NCI-H2171 (cell line): ENCODE measurements around the gene METTL4.

ENCODE experiments used
- DNase-seq: peaks from one replicate; lab custom pipeline; 2025; lab: John Stamatoyannopoulos, UW

The METTL4 gene, protein sequence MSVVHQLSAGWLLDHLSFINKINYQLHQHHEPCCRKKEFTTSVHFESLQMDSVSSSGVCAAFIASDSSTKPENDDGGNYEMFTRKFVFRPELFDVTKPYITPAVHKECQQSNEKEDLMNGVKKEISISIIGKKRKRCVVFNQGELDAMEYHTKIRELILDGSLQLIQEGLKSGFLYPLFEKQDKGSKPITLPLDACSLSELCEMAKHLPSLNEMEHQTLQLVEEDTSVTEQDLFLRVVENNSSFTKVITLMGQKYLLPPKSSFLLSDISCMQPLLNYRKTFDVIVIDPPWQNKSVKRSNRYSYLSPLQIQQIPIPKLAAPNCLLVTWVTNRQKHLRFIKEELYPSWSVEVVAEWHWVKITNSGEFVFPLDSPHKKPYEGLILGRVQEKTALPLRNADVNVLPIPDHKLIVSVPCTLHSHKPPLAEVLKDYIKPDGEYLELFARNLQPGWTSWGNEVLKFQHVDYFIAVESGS

DNA sequence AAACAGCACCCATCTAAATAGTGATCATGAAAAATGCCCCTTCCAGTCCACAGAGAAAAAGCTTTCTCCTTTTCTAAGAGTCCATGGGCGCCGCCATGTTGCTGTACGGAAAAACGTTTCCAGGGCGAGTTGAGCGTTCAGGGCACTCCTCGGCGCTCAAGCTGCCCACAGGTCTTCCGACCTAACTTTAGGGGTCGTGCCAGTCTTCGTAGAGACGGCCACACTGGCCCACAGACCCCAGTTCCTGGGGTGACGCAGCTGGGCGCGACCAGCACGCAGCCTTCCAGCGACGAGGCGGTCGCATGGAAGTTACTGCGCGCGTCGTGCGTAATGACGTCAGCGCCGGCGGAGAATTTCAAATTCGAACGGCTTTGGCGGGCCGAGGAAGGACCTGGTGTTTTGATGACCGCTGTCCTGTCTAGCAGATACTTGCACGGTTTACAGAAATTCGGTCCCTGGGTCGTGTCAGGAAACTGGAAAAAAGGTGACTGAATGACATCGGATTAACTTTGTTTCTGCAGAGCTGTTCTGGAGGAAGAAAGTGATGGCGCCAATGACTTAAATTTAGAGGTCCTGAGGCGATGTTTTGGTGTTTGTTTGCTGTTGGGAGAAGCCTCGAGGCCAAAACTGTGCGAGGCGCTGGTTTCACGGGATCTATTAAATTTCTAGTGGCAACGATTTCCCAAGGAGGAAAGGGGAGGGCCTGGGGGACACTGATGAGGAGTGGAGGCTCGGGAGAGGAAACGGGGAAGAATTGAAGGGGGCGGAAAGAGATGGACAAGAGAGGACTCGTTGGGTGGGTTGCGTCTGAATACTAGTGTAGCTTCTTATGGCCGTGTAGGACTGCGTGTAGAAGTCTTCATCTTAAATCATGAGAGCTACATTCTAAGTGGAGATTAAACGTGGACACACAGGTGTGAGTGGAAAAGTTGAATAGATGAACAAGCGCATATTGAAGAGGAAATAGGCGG, at the start of gene METTL4, which contains the start of gene NDC80:
Gene METTL4 (minus strand): TSS at position 306 of the 971 bp plus-strand sequence. CDS start 4,289 bp downstream, outside the sequence.
Gene NDC80 (plus strand): TSS at position 358 of the 971 bp plus-strand sequence. CDS start 1,429 bp downstream, outside the sequence.
- DNase-seq = peak; percentile 83

DNA sequence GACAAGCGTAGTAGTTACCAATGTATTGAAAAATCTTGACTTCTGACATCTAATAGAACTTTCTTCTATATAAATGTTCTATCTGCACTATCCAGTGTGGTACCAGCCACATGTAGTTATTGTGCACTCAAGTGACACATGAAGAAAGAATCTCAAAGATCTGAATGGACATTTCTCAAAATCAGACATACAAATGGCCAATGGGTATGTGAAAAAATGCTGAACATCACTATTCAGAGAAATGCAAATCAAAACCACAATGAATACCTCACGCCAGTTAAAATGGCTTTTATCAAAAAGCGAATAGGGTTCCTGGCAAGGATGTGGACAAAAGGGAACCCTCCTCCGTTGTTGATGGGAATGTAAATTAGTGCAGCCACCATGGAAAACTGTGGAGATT, 46.7 kb upstream of the METTL4 start:
- no peak for DNase-seq

DNA sequence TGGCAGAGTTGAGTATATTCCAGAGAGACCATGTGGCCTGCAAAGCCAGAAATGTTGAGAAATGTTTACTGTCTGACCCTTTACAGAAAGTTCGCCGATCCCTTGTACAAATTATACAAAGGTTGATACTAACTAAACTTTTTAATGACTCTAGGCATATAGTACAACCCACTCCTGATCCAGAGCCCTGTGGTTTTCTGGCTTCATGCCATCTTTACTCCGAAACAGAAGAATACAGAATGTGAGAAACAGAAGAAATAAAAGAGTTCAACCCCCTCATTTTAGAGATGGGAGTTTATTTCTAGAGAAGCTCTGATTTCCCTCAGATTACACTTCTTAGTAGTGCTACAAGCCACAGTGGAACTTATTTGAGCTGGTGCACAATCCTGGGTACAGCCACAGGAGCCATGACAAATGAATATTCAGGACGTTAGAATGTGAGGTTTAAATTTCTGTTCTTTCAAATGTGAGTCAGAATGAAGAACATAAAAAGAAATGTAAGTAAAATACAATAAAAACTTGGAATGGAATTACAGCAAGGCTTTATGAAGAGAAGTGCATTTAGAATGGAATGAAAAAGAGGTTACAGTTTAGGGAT, 46.2 kb upstream of the METTL4 start:
- DNase-seq = no peak

DNA sequence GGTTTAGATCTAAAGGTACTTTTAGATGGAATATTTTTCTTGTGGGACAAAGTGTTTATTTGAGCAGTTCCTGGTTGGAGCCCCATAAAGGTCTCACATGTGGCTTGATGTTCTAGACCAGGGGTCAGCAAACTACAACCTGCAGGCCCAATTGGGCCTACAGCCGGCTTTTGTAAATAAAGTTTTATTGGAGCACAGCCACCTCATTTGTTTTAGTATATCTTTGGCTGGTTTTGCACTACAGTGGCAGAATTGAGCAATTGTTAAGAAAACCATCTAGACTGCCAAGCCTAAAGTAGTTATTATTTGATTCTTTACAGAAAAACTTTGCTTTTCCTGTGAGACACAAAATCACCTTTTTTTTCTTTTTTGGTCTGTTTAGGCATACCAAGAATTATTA, 41.7 kb upstream of the METTL4 start:
- DNase-seq = no peak

DNA sequence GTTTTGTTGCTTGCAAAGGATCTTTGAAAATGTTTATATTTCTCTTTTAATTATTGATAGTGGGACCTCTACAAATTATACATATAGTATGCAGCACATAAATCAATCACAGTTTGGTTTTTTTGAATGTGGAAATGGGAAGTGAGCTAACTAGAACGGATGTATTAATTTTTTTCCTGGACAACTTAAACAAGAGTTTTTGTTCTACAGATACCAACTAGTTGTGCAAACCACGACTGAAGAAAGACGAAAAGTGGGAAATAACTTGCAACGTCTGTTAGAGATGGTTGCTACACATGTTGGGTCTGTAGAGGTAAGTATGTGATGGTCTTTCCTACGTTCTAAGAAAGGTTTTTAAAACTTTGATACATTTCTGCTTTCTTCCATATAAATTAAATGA, 39.2 kb upstream of the METTL4 start:
- no peak for DNase-seq

DNA sequence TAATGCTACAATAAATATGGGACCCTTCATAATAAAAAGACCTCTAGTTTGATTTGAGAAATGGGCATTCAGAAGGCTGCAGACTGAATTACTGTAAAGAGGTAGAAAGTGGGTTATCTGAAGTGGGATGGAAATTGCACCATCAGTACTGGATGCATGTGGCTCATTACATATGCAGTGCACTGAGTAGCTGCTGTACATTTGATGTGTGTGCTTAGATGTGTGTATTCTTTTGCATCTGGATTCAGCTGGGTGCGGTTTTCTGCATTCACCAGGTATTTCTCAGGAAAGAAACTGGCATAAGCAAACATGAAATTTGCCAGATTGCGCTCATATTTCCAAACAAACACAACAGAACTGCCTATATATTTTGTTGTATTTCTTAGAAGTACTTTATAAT, 38.3 kb upstream of the METTL4 start:
- no peak for DNase-seq

DNA sequence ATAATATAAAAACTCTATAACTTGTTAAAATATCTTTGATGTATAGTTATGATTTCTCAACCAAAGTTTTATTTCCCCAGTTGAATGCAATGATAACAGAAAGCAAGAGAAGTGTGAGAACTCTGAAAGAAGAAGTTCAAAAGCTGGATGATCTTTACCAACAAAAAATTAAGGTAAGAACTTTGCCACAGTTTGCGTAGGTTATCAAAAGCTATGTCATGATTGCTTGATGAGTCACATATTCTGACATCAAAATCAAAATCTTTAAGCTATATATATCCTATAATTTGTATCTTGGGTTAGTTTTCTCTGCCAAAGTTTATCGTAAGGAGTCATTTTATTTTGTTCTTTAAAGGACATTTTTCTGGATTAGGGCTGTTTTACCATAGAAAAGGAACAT, 35.0 kb upstream of the METTL4 start:
- DNase-seq = no peak

DNA sequence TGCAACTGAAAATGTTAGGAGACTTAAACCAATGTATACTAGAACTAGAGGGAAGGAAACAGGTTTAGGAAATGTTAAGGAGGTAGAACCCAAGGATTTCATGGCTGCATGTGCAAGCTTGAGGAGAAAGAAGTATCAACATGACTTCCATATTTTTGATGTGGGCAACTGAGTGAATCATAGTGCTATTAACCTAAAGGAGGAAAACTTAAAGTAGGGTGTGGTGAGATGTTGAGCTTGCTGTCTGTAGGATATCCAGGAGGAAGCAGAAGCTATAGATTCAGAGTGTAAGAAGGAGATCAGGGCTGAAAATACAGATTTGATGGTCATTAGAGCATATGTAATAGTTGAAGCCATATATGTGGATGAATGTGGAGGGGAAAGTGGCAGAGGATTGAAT, 31.5 kb upstream of the METTL4 start:
- DNase-seq = no peak

DNA sequence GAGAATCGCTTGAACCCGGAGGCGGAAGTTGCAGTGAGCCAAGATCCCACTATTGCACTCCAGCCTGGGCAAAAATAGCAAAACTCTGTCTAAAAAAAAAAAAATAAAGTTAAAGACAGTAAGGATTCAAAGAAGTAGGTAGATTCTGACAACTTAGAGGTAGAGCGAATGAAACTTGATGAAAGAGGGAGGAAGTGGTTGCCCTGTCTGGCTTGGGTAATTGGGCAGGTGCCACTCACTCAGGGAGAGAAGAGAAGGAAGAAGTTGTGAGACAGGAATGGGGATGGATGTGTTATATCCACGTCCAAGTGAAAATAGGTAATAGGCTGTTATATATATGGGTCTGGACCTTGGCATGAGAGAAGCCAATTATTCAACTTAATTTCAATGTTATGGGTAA, 26.3 kb upstream of the METTL4 start:
- DNase-seq = no peak

DNA sequence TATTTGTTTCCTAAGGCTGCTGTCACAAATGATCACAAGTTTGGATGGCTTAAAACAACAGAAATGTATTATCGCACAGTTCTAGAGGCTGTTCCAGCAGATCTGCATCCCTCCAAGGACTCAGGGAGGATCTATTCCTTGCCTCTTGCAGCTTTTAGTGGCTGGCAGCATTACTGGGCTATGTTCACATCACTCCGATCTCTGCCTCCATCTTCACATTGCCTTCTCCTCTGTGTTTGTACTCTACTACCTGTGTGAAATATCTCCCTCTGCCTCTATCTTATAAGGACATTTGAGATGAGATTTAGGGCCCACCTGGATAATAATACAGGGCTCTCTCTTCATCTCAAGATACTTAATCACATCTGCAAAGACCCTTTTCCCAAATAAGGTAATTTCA, 19.0 kb upstream of the METTL4 start:
- no peak for DNase-seq

DNA sequence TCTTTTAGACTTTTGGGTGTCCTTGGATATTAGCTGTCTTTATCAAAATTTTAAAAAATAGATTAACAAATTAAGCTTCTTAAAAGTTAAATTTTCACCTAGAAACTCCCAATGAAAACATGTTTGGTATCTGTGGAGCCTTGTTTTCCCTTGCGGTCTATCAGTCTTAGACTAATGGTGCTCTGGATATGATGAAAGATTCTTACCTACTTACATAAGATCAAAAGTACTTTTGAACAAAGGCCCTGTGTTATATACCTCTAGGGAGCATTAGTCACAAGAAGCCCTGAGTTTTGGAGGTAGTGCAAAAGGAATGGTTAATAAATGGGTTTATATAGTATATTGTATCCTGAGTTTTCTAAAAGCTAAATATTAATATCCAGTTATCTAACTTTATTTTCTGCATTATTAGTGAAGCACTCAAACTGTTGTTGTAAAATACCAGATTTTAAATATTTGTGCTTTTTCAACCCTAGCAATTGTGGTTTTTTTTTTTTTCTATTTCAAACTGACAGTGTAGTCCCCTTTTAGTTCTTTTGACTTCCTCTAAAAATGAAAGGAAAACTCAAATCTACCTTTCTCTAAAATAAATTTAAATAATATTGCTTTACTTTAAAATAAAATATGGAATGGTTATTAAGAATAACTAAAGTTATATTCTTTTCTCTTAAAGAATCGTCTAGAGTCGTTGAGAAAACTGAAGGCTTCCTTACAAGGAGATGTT, 18.2 kb upstream of the METTL4 start:
- no peak for DNase-seq

DNA sequence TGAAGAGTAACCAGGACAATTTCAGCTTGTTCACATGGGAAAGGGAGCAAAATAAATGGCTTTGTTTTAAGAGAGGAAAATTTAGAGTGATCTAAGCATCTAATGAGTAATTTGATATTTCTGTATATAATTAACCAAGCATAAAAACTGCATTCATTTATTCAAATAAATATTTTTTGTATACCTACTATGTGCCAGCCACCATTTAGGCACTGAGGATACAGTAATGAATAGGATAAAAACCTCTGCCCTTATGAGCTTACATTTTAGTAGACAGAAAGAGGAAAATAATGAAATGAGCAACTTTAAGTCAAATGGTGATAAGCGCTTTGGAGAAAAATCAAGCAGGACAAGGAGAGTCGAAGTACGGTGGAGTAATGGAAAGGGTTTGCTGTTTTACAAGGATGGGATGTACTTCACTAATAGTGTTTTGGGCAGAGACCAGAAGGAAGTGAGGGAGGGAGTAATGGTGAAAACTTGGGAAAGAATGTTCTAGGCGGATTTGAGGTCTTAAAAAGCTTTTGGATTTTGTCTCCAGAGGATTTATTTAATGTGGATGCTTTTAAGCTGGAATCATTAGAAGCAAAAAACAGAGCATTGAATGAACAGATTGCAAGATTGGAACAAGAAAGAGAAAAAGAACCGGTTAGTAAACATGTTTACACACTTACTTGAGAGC, 17.5 kb upstream of the METTL4 start:
- no peak for DNase-seq

DNA sequence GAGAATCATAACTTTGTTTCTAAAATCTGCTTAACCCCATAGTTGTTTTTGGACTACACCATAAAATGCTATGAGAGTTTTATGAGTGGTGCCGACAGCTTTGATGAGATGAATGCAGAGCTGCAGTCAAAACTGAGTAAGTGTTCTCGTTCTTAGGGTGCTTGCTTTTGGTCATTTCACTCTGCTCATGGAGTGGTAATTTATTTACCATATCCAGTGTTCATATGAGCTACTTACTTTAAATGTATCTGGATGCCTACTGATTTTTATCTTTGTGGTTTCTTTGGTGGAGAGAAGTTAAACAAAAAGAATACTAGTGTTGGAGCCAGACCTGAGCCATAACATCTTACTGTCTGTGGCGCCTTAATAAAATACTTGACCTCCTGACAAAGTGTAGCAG, 16.5 kb upstream of the METTL4 start:
- no peak for DNase-seq

DNA sequence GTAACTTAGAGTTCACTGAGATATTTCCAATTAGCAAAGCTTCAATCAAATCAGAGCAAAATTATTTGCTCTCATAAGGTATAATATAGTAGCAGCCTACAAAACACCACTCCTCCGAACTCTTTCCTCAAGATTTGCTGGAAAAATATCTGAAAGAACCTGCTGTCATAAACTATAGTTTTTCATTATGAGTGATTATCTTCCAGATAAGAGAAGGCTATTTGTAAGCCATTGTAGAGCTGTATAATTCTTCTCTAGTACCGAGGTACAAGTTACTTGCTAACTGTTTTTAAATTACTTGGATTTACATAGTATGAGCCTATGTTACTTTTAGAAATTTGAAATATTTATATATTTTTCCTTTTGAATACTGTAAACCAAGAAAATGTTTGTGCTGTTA, 2.1 kb upstream of the METTL4 start:
- no peak for DNase-seq

DNA sequence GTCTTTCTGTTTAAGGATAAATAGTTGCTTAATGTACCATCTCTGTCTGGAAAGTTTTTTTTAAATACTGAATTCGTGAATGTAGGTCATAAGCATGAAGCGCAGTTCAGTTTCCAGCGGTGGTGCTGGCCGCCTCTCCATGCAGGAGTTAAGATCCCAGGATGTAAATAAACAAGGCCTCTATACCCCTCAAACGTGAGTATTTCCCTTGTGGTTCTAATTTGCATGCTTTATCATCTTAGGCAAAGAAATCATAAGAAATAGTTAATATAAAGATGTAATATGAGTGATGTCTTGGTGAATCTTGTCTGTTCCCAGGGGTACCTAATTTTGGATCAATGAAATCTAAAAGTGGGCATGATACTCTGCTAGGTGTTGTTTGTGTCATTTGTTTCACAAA, 1.6 kb upstream of the METTL4 start:
- DNase-seq = no peak

DNA sequence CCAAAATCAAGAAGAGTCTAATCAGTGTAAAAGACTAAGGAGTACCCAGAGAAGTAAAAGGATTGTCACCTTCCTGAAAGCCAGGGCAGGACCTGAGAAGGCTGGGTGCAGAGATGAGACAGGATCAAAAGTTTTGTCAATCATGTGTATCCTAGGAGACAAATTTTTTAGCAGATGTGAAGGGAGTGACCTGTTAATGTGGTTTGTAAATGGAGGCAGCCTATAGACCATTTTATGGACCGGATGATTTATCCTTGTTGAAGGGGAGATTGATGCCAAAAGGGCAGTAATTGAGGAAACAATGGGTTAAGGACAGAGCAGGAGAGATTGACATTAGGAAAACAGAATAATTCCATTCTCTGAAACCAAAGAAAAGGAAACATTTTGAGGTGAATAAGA, 865 bp upstream of the METTL4 start:
- DNase-seq = no peak

DNA sequence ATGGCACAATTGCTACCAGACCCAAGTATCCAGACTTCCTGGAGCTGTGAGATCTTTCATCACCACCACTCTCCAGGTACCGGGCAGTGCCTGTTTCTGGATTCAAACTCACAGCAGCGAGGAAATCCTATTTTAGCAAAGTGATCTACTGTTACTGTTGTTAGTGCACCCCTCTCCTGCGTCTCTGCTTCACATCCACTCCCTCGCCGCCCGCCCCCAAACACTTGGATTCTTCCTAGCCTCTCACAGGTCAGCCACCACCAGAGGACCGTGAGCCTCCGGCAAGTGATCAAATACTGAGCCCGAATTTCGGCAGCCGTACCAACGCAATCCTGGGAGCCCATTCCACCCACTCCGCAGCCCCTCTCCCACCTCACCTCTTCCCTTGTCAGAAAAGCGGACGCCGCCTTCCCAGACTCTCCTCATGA, 519 bp downstream of the METTL4 start:
- DNase-seq = peak; percentile 24

DNA sequence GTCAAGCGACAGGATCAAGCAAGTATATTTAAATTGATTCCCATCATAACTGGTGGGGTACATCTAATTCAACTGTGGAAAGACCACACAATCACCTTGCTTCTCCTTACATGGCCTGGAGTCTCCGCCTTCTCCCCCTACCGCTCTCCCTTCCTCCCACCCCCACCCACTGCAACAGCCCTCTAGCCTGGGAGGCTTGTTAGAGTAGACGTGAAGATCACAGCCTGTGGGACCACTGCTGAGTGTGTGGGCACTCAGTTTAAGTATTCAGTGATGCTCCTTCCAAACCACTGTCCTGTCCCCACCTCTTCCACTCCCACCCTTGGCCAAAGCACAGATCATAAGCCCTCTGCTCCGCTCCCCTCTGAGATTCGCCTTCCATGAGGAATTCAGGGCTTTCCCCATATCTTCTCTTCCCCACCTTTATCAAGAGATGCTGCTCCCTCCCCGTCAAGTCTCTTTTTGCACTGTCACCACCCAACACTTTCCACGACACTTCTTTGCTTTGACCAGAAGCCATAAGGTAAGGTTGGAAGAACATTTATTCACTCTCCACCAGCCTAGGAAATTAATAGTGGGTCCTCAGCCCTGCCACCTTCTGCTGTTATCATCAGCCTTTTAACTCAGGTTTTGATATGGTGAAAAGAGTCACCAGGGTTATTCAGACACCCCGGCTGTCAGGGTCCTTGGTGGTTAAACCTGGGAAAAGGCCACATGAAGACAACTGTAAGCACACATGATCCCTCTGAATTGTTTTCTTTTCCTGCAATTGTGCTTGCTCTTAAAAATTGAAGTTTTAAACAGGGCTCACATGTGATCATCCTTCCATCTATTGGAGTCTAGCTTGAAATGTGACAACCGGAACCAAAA, 1.7 kb downstream of the METTL4 start:
- no peak for DNase-seq

DNA sequence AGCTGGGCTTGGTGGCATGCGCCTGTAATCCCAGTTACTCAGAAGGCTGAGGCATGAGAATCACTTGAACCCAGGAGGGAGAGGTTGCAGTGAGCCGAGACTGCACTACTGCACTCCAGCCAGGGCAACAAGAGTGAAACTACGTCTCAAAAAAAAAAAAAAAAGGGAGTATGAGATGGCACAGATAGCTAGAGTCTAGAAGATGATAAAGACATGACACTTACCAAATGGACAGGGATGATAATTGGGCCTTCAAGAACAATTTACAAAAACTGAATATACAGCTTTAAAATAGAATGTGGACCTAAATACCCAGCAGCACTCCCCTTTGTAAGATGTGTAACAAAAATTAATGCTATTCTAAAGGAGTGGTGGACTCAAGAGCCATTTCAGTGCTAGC, 2.7 kb downstream of the METTL4 start:
- DNase-seq = no peak

DNA sequence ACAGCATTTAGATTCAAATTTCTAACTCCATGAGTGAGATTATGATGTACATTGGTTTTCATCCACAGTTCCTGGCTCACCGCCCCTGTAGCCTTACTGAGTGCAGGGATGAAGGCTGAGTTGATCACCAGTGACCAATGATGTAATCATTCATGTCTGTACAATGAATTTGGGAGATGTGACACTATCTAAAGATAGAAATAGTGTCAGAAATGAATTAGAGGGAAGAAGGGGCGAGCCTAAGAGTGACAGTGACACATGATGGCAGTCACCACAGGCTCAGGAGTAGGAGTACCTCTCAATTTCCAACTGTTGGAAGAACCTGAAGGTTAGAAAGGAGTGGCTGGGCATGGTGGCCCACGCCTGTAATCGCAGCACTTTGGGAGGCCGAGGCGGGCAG, 3.2 kb downstream of the METTL4 start:
- DNase-seq = no peak
